Parathyroid adenoma (tissue), 2 donors: ENCODE data around the gene RUNX2.

Source experiments
- H2AFZ ChIP-seq: fragments of 300-600 bp; sonication (generic); one replicate; pipeline ENCODE4 v1.7.0; 2017; ENCODE audit warnings: antibody characterized with exemption, mild to moderate bottlenecking
- H3K27ac ChIP-seq: fragments of 300-600 bp; sonication (generic); one replicate; pipeline ENCODE4 v1.7.0; 2017
- H3K27me3 ChIP-seq: fragments of 300-600 bp; sonication (generic); one replicate; pipeline ENCODE4 v1.7.0; 2017; ENCODE audit warnings: low read length; ENCODE audit not compliant: control insufficient read depth, insufficient read depth
- H3K36me3 ChIP-seq: fragments of 300-600 bp; sonication (generic); one replicate; pipeline ENCODE4 v1.7.0; 2017; ENCODE audit warnings: low read length; ENCODE audit not compliant: control insufficient read depth, insufficient read depth
- H3K4me1 ChIP-seq: fragments of 300-600 bp; sonication (generic); one replicate; pipeline ENCODE4 v1.7.0; 2017; ENCODE audit warnings: control low read depth
- H3K4me2 ChIP-seq: fragments of 300-600 bp; sonication (generic); one replicate; pipeline ENCODE4 v1.7.0; 2017; ENCODE audit warnings: low read length
- H3K4me3 ChIP-seq: fragments of 300-600 bp; sonication (generic); one replicate; pipeline ENCODE4 v1.7.0; 2017; ENCODE audit warnings: low read depth, low read length
- H3K79me2 ChIP-seq: fragments of 300-600 bp; sonication (generic); one replicate; pipeline ENCODE4 v1.7.0; 2017; ENCODE audit warnings: control low read depth
- H3K9ac ChIP-seq: fragments of 300-600 bp; sonication (generic); one replicate; pipeline ENCODE4 v1.7.0; 2017; ENCODE audit warnings: mild to moderate bottlenecking
- H3K9me3 ChIP-seq: fragments of 300-600 bp; sonication (generic); one replicate; pipeline ENCODE4 v1.7.0; 2017; ENCODE audit warnings: low read length; ENCODE audit not compliant: control insufficient read depth
- CTCF ChIP-seq: fragments of 300-600 bp; sonication (generic); IDR thresholded peaks from one replicate; pipeline ENCODE4 v1.7.0; 2017; ENCODE audit warnings: antibody characterized with exemption, mild to moderate bottlenecking
- donor health status: primary hyperparathyroidism.

Gene RUNX2

GRCh38 chr6:45427726-45428125 lies 99.6 kb downstream of the RUNX2 start:
- H3K79me2 ChIP-seq, result no peaks in the 10 kb centered on the region
- no peak overlapping the region for H3K4me3 ChIP-seq
- no peak overlapping the region for H3K9ac ChIP-seq
- peaks cover 10% of the 10 kb centered on the region for H3K27me3 ChIP-seq
- H3K9me3 ChIP-seq, result no peaks in the 10 kb centered on the region
- no peak overlapping the region for H3K4me2 ChIP-seq
- H3K4me1 ChIP-seq, result no peaks in the 10 kb centered on the region
- no peaks in the 10 kb centered on the region for H3K36me3 ChIP-seq
- no peak overlapping the region for H3K27ac ChIP-seq
- no peak for TF ChIP-seq CTCF
- no peak overlapping the region for H2AFZ ChIP-seq

GRCh38 chr6:45428727-45429126 lies 100.6 kb downstream of the RUNX2 start:
- no peaks in the 10 kb centered on the region for H3K4me1 ChIP-seq
- no peaks in the 10 kb centered on the region for H3K36me3 ChIP-seq
- no peaks in the 10 kb centered on the region for H3K79me2 ChIP-seq
- no peak overlapping the region for H3K27ac ChIP-seq
- no peak overlapping the region for H3K4me3 ChIP-seq
- H3K4me2 ChIP-seq, result no peak overlapping the region
- TF ChIP-seq CTCF, result no peak
- H3K27me3 ChIP-seq, result peaks cover 3% of the 10 kb centered on the region
- H3K9me3 ChIP-seq, result no peaks in the 10 kb centered on the region
- H2AFZ ChIP-seq, result no peak overlapping the region
- no peak overlapping the region for H3K9ac ChIP-seq

GRCh38 chr6:45430590-45431202 lies 102.6 kb downstream of the RUNX2 start:
- H3K4me1 ChIP-seq, result no peaks in the 10 kb centered on the region
- no peak overlapping the region for H3K27ac ChIP-seq
- no peak overlapping the region for H2AFZ ChIP-seq
- H3K4me2 ChIP-seq, result no peak overlapping the region
- no peak for TF ChIP-seq CTCF
- no peaks in the 10 kb centered on the region for H3K36me3 ChIP-seq
- no peaks in the 10 kb centered on the region for H3K79me2 ChIP-seq
- H3K4me3 ChIP-seq, result no peak overlapping the region
- no peak overlapping the region for H3K9ac ChIP-seq
- no peaks in the 10 kb centered on the region for H3K9me3 ChIP-seq
- no peaks in the 10 kb centered on the region for H3K27me3 ChIP-seq

- no peak for TF ChIP-seq CTCF
Measured at GRCh38 chr6:45431317-45432065, 103.4 kb downstream of the RUNX2 start.

More at GRCh38 chr6:45431317-45432065, 103.4 kb downstream of the RUNX2 start:
- no peaks in the 10 kb centered on the region for H3K36me3 ChIP-seq
- no peak overlapping the region for H2AFZ ChIP-seq
- no peak overlapping the region for H3K27ac ChIP-seq
- H3K9ac ChIP-seq, result no peak overlapping the region
- H3K9me3 ChIP-seq, result no peaks in the 10 kb centered on the region
- H3K4me3 ChIP-seq, result no peak overlapping the region
- H3K79me2 ChIP-seq, result no peaks in the 10 kb centered on the region
- H3K27me3 ChIP-seq, result no peaks in the 10 kb centered on the region
- H3K4me2 ChIP-seq, result no peak overlapping the region
- no peaks in the 10 kb centered on the region for H3K4me1 ChIP-seq
